Endothelial cell of umbilical vein (primary cell): ENCODE data around the gene PFDN4. TPM values are rescaled to one million over a fixed set of nuclear protein-coding genes. Genes with fewer than 3 reads are reported as not detected.

Experiments used
- BruUV-seq: library from RNA; stranded (reverse); fragments of 400-500 nt; replicated peaks from 2 replicates; lab custom pipeline; 2021; lab: Mats Ljungman, UMichigan
- CTCF ChIA-PET: fragments of 300-600, 350-600 bp; sonication (Branson Sonifier 250); formaldehyde crosslinking; loops from one replicate; lab custom pipeline; 2021; ENCODE audit warnings: antibody characterized with exemption, inconsistent platforms; lab: Charles Lee
- POLR2A ChIA-PET: fragments of 300-600, 350-600 bp; sonication (Branson Sonifier 250); formaldehyde crosslinking; loops from one replicate; lab custom pipeline; 2021; ENCODE audit warnings: antibody characterized with exemption, inconsistent platforms; lab: Charles Lee
- DNase-seq: peaks from one replicate; pipeline ENCODE4 v3.0.0-alpha.2; 2011; ENCODE audit warnings: low read depth, low spot score
- FAIRE-seq: peaks from 2 replicates; lab custom pipeline; 2011; peaks lifted over from hg19 to GRCh38; lab: Jason Lieb, UNC
- H2AFZ ChIP-seq: 2 replicates; pipeline ENCODE4 v1.6.0; 2012; ENCODE audit warnings: low read depth, low read length, control low read depth, inconsistent platforms
- H3K27ac ChIP-seq: 2 replicates; pipeline ENCODE4 v1.5.1; 2011; ENCODE audit warnings: low read depth, mild to moderate bottlenecking, control low read depth, low read length, moderate library complexity; ENCODE audit not compliant: insufficient read depth
- H3K27me3 ChIP-seq, 2 experiments: 2 replicates each; pipeline versions ENCODE4 v1.6.0 to v1.6.1; 2011; ENCODE audit warnings: low read length in 2 of 2, mixed read lengths in 1 of 2; ENCODE audit not compliant: control insufficient read depth in 2 of 2, insufficient read depth in 2 of 2
- H3K36me3 ChIP-seq, 2 experiments: 2 replicates in 1 of 2; 3 replicates in 1 of 2; pipeline ENCODE4 v1.5.1; 2011; ENCODE audit warnings: low read length in 2 of 2, mild to moderate bottlenecking in 1 of 2, moderate library complexity in 1 of 2; ENCODE audit not compliant: control insufficient read depth in 2 of 2, insufficient read depth in 2 of 2; ENCODE audit errors: extremely low read depth in 1 of 2
- H3K4me1 ChIP-seq: 3 replicates; pipeline ENCODE4 v1.5.1; 2011; ENCODE audit warnings: mild to moderate bottlenecking, low read length; ENCODE audit not compliant: control insufficient read depth, insufficient read depth; ENCODE audit errors: extremely low read depth
- H3K4me2 ChIP-seq: 2 replicates; pipeline ENCODE4 v1.6.1; 2011; ENCODE audit warnings: low read length, control low read depth, mixed read lengths; ENCODE audit not compliant: insufficient read depth
- H3K4me3 ChIP-seq, 3 experiments: fragments of 200-600 bp in 1 of 3; sonication (generic), shearing (Covaris generic) in 1 of 3; replicated peaks in 1 of 3; 2 replicates each; pipeline ENCODE4 v1.5.1; 2011 to 2016; ENCODE audit warnings: control low read depth in 3 of 3, low read length in 3 of 3, mild to moderate bottlenecking in 2 of 3, inconsistent platforms in 1 of 3, low read depth in 1 of 3, moderate library complexity in 1 of 3; ENCODE audit not compliant: insufficient read depth in 1 of 3
- H3K79me2 ChIP-seq: 2 replicates; pipeline ENCODE4 v1.6.0; 2012; ENCODE audit warnings: low read length, inconsistent platforms; ENCODE audit not compliant: control insufficient read depth, insufficient read depth
- H3K9ac ChIP-seq: replicated peaks from 2 replicates; pipeline ENCODE3; 2011; ENCODE audit warnings: low read length, control low read depth; ENCODE audit not compliant: insufficient read depth; ENCODE audit errors: extremely low read depth
- H3K9me1 ChIP-seq: replicated peaks from 3 replicates; pipeline ENCODE4 v1.6.0; 2011; ENCODE audit warnings: mild to moderate bottlenecking, low read length; ENCODE audit not compliant: control insufficient read depth, insufficient read depth; ENCODE audit errors: extremely low read depth
- H3K9me3 ChIP-seq: replicated peaks from 2 replicates; pipeline ENCODE4 v1.5.1; 2012; ENCODE audit warnings: low read length, inconsistent platforms; ENCODE audit not compliant: control insufficient read depth, insufficient read depth
- H4K20me1 ChIP-seq: replicated peaks from 2 replicates; pipeline ENCODE3; 2011; ENCODE audit warnings: mild to moderate bottlenecking, low read length; ENCODE audit not compliant: control insufficient read depth, insufficient read depth; ENCODE audit errors: extremely low read depth
- EZH2 ChIP-seq: IDR thresholded peaks from 2 replicates; pipeline ENCODE4 v1.6.1; 2012; ENCODE audit warnings: borderline replicate concordance, low read depth, mild to moderate bottlenecking, moderate library complexity, low read length, inconsistent platforms; ENCODE audit not compliant: severe bottlenecking
- FOS ChIP-seq: IDR thresholded peaks from 2 replicates; pipeline ENCODE4 v1.6.1; 2011; ENCODE audit warnings: mild to moderate bottlenecking, low read length, moderate library complexity, borderline replicate concordance; ENCODE audit not compliant: insufficient read depth
- GATA2 ChIP-seq: IDR thresholded peaks from 2 replicates; pipeline ENCODE4 v1.7.0; 2011; ENCODE audit warnings: low read depth, mild to moderate bottlenecking, moderate library complexity, mixed read lengths, low read length; ENCODE audit not compliant: insufficient read length, insufficient read depth
- JUN ChIP-seq: IDR thresholded peaks from 2 replicates; pipeline ENCODE4 v1.6.1; 2011; ENCODE audit warnings: borderline replicate concordance, low read depth; ENCODE audit not compliant: insufficient read length, insufficient read depth
- MAX ChIP-seq: IDR thresholded peaks from 2 replicates; pipeline ENCODE4 v1.6.1; 2011; ENCODE audit not compliant: insufficient read depth, insufficient read length
- MYC ChIP-seq: IDR thresholded peaks from one replicate; pipeline ENCODE4 v1.6.1; 2011; ENCODE audit warnings: mild to moderate bottlenecking, low read depth, low read length
- POLR2A ChIP-seq: IDR thresholded peaks from 2 replicates; pipeline ENCODE4 v1.6.1; 2012; ENCODE audit warnings: low read depth, mild to moderate bottlenecking, control low read depth, low read length
- POLR2AphosphoS5 ChIP-seq: IDR thresholded peaks from 2 replicates; pipeline ENCODE4 v1.6.1; 2012; ENCODE audit warnings: low read depth, mild to moderate bottlenecking, control low read depth, low read length, moderate library complexity; ENCODE audit not compliant: insufficient read depth
- dilution Hi-C: fragments of 300-500 bp; cut with MboI; formaldehyde crosslinking; loops from one replicate; pipeline ENCODE4 v1.15.0; 2019; ENCODE audit warnings: low sequenced_read_pairs; ENCODE audit not compliant: extremely low pct_ligation_motif_present
- intact Hi-C: fragments of 100-400 bp; cut with micrococcal nuclease; formaldehyde crosslinking; loops from one replicate; pipeline ENCODE4 v1.10.0; 2022
- polyA plus RNA-seq, 4 experiments: library from polyadenylated mRNA; depleted of rRNA in 3 of 4; stranded (reverse) in 3 of 4; unstranded in 1 of 4; fragments of >200 nt; gene quantifications; 2 replicates each; pipeline versions ENCODE4 v1.2.1 to v1.2.3, GENCODE V29; 2011 to 2012; ENCODE audit warnings: missing spikeins in 1 of 4
- total RNA-seq: library from RNA; stranded (reverse); gene quantifications from 2 replicates; pipeline ENCODE4 v1.2.3, GENCODE V29; 2021
- TF ChIP-seq, protein P1 (sequence below), 2 donors: IDR thresholded peaks; 1 replicate in 1 of 2; 2 replicates in 1 of 2; pipeline ENCODE4 v1.5.1; 2011; ENCODE audit warnings: low read length in 2 of 2, mild to moderate bottlenecking in 2 of 2, moderate library complexity in 2 of 2, control low read depth in 1 of 2, inconsistent platforms in 1 of 2, low read depth in 1 of 2; ENCODE audit not compliant: insufficient read depth in 1 of 2; ENCODE audit errors: extremely low read depth in 1 of 2

The PFDN4 gene
- total and polyA plus RNA-seq, 2 donors (not counting 3 experiments of a cell fraction or from before 2014, with no cell fraction given) = 17.5 to 44.2 TPM

- Histone ChIP-seq H3K4me1 (peaks cover 4% of the 10 kb centered on the region), H3K79me2 (peaks cover 10% of the 10 kb centered on the region), H3K9ac (no peak overlapping the region), H2AFZ (no peak overlapping the region), H3K27me3 (no peaks in the 10 kb centered on the region), H3K4me3 (no peak overlapping the region), H3K36me3 (no peaks in the 10 kb centered on the region), H3K4me2 (no peak overlapping the region), H4K20me1 (no peaks in the 10 kb centered on the region), H3K9me1 (no peaks in the 10 kb centered on the region), H3K9me3 (no peaks in the 10 kb centered on the region), H3K27ac (no peak overlapping the region)
- no TSS peak for BruUV-seq
- TF ChIP-seq MYC (no peak), JUN (no peak), POLR2A (no peak), EZH2 (no peak), POLR2AphosphoS5 (no peak), GATA2 (no peak), MAX (no peak), FOS (no peak)
- TF ChIP-seq, protein P1, sequence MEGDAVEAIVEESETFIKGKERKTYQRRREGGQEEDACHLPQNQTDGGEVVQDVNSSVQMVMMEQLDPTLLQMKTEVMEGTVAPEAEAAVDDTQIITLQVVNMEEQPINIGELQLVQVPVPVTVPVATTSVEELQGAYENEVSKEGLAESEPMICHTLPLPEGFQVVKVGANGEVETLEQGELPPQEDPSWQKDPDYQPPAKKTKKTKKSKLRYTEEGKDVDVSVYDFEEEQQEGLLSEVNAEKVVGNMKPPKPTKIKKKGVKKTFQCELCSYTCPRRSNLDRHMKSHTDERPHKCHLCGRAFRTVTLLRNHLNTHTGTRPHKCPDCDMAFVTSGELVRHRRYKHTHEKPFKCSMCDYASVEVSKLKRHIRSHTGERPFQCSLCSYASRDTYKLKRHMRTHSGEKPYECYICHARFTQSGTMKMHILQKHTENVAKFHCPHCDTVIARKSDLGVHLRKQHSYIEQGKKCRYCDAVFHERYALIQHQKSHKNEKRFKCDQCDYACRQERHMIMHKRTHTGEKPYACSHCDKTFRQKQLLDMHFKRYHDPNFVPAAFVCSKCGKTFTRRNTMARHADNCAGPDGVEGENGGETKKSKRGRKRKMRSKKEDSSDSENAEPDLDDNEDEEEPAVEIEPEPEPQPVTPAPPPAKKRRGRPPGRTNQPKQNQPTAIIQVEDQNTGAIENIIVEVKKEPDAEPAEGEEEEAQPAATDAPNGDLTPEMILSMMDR (IDR thresholded peaks at IDR 0.05; ENCODE audit: extremely low read depth in 1 of 2, insufficient read depth in 1 of 2, low read depth in 1 of 2, low read length in 2 of 2) = no peak
- CTCF ChIA-PET = interaction anchor here (0.7 to 7.4 kb wide), 6 partner anchors 15 to 827 kb away, joined by 3 to 116 read pairs (median 6); no protein-coding TSS in a partner anchor
- no peak for DNase-seq
- no peak for FAIRE-seq
- POLR2A ChIA-PET = no interaction called here
- intact Hi-C loops = no loop called here
- dilution Hi-C loops = no loop called here
These were observed 3.8 kb upstream of the PFDN4 start for GRCh38 chr20:54204063-54204462.
